ENCODE measurements around the gene ZMYND8.
"Not testable (repeated sequence)": the region's sequence is repeated elsewhere in the genome, so short reads cannot be mapped to it uniquely, and the experiment has no call there.

The ZMYND8 gene

DNA sequence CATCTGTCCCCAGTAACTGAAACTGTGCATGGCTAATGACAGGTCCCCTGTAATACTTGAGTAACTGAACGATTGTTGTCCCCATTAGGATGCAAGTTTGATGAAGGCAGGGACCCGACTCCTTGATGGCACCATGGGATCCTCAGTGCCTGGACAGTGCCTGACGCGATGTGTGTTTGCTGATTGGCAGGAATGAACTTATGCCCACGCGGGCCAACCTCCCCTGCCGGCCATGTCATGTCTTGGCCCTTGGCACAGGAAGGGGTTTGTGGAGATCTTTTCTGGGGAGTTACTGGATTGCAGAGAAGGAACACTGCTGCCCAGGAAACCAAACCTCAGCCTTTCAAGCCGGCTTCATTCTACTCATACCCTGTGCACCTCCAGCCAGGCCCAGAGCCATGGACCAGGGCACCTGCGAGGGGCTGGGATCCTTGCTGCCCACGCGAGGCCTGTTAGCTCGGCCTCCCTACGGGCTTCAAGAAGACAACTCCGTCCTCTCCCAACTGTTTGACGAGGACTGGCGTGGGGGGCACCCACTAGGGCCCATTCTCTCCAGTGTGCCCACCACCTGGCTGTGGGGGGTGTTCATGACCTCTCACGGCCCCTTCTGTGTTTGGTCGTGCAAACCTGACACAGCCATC, 147.8 kb downstream of the ZMYND8 start:
- Histone ChIP-seq H3K27ac (ENCODE audit: extremely low read depth, low read depth, low read length) (no peak overlapping the region), H3K9me3 (ENCODE audit: control insufficient read depth, insufficient read depth, low read depth, low read length) (no peaks in the 10 kb centered on the region), H3K4me3 (ENCODE audit: low read depth, low read length) (no peak overlapping the region), H3K4me1 (ENCODE audit: control insufficient read depth, insufficient read depth, low read length) (no peaks in the 10 kb centered on the region), H3K36me3 (ENCODE audit: control insufficient read depth in 2 of 2, insufficient read depth in 1 of 2, low read length in 2 of 2) (peaks cover 0 to 52% of the 10 kb centered on the region in 2 experiments; a peak in 1 of 3 replicates)
- CTCF ChIA-PET = interaction anchor here (6.6 kb wide), 1 partner anchor 176 kb away, joined by 36 read pairs; no protein-coding TSS in a partner anchor
- POLR2A ChIA-PET = no interaction called here
- TF ChIP-seq ZNF311 (tag by site-specific recombination; IDR thresholded peaks at IDR 0.05; ENCODE audit: borderline replicate concordance) = no peak
- no peak for TF ChIP-seq MEIS1 (CRISPR knock-in tag; IDR thresholded peaks at IDR 0.05; ENCODE audit: borderline replicate concordance)
- TF ChIP-seq GLI4 (tag by site-specific recombination; IDR thresholded peaks at IDR 0.05) = no peak
- TF ChIP-seq ZNF169 (tag by site-specific recombination; IDR thresholded peaks at IDR 0.05) = no peak
- no peak for TF ChIP-seq ZNF621 (tag by site-specific recombination; IDR thresholded peaks at IDR 0.05)
- no peak for TF ChIP-seq ZNF654 (tag by site-specific recombination; IDR thresholded peaks at IDR 0.05; ENCODE audit: low read depth)
- TF ChIP-seq ZNF776 (tag by site-specific recombination; IDR thresholded peaks at IDR 0.05; ENCODE audit: borderline replicate concordance) = no peak
- TF ChIP-seq ZNF518A (tag by site-specific recombination; conservative IDR thresholded peaks at IDR 0.05; ENCODE audit: low read depth) = no peak

DNA sequence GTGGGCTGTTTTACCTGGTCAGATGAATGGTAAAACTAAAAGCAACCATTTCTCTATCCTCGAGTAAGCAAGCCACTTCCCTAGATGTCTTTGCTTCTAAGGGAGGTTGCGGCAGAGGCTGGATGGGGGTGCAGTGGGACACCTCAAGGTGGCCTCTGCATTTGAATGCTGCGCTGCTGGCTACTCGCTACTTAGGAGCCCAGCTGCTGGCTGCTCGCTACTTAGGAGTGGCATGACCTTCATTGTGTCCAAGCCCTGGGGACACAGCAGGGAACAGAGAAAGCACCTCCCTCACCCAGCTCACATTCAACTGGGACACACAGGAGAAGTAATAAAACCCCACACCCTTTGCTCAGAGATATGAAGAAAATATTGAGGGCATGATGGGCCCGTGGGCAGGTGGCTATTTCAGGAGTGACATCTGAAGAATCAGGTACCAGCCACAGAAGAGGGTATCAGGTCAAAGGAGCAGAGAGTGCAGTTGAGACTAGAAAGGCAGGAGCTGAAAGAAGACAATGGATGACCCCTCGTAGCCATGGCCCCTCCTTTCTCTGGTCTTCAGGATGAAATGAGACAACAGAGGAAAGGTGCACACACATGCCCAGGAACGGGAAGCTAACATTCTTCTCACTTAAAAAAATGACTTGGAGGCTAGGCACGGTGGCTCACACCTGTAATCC, 149.4 kb downstream of the ZMYND8 start:
- TF ChIP-seq ZNF24 (tag by site-specific recombination; IDR thresholded peaks at IDR 0.05) (no peak), ZNF571 (tag by site-specific recombination; IDR thresholded peaks at IDR 0.05) (no peak)
- H3K4me3 ChIP-seq (ENCODE audit: low read depth, low read length) = no peak overlapping the region
- H3K27ac ChIP-seq (ENCODE audit: extremely low read depth, low read depth, low read length) = no peak overlapping the region
- POLR2A ChIA-PET = no interaction called here
- H3K36me3 ChIP-seq (ENCODE audit: control insufficient read depth in 2 of 2, insufficient read depth in 1 of 2, low read length in 2 of 2) = peaks cover 0 to 37% of the 10 kb centered on the region in 2 experiments; a peak in 1 of 3 replicates
- no peaks in the 10 kb centered on the region for H3K9me3 ChIP-seq (ENCODE audit: control insufficient read depth, insufficient read depth, low read depth, low read length)
- CTCF ChIA-PET = interaction anchor here (6.6 kb wide), 1 partner anchor 177 kb away, joined by 36 read pairs; no protein-coding TSS in a partner anchor
- H3K4me1 ChIP-seq (ENCODE audit: control insufficient read depth, insufficient read depth, low read length) = no peaks in the 10 kb centered on the region

DNA sequence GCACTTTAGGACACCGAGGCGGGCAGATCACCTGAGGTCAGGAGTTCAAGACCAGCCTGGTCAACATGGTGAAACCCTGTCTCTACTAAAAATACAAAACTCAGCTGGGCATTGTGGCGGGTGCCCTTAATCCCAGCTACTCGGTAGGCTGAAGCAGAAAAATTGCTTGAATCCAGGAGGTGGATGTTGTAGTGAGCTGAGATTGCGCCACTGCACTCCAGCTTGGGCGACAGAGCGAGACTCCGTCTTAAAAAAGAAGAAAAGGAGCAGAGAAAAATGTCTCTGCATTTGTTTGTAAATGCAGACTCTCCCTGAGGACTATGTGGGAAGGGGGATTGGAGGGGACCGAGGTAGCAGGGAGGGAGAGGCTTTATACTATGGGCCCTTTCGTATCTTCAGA, 149.9 kb downstream of the ZMYND8 start:
- CTCF ChIA-PET = interaction anchor here (1.1 to 6.6 kb wide), 4 partner anchors 8 to 178 kb away, joined by 3 to 36 read pairs (median 6); no protein-coding TSS in a partner anchor
- H3K4me3 ChIP-seq (ENCODE audit: low read depth, low read length); H3K9me3 ChIP-seq (ENCODE audit: control insufficient read depth, insufficient read depth, low read depth, low read length); H3K4me1 ChIP-seq (ENCODE audit: control insufficient read depth, insufficient read depth, low read length); H3K27ac ChIP-seq (ENCODE audit: extremely low read depth, low read depth, low read length); POLR2A ChIA-PET: not testable (repeated sequence)
- H3K36me3 ChIP-seq (ENCODE audit: control insufficient read depth in 2 of 2, insufficient read depth in 1 of 2, low read length in 2 of 2) = peaks cover 0 to 31% of the 10 kb centered on the region in 2 experiments; a peak in 1 of 3 replicates

DNA sequence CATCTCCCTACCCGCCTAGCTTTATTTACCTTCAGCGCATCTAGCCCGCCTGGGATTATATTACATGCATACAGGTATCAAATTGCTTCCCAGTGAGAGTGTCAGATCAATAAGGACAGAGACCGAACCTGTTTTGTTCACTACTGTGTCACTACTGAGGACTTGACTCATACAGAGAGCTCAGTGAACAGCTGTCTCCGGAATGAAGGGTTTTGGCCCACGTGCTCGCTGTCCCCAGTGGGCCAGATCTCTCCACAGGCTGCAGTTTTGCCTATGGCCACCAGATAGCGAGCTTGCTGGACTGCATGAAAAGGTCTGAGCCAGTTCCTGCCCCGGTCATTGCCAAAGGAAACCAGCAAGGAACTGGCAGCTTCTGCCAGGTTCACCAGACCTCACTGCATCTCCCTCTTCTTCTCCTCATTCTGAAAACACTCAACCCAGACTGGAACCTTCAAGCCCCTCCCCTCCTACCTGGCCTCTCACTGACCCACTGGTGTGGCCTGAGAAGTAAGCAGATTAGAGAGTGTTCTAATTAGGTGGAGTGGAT, 150.8 kb downstream of the ZMYND8 start:
- Histone ChIP-seq H3K4me3 (ENCODE audit: low read depth, low read length) (no peak overlapping the region), H3K9me3 (ENCODE audit: control insufficient read depth, insufficient read depth, low read depth, low read length) (no peaks in the 10 kb centered on the region), H3K4me1 (ENCODE audit: control insufficient read depth, insufficient read depth, low read length) (no peaks in the 10 kb centered on the region), H3K36me3 (ENCODE audit: control insufficient read depth in 2 of 2, insufficient read depth in 1 of 2, low read length in 2 of 2) (peaks cover 0 to 22% of the 10 kb centered on the region in 2 experiments; a peak in 1 of 3 replicates), H3K27ac (ENCODE audit: extremely low read depth, low read depth, low read length) (no peak overlapping the region)
- CTCF ChIA-PET = interaction anchor here (0.5 to 6.6 kb wide), 12 partner anchors 9 to 1415 kb away, joined by 3 to 36 read pairs (median 4); no protein-coding TSS in a partner anchor
- POLR2A ChIA-PET = interaction anchor here (0.5 to 1.2 kb wide), 2 partner anchors 178 to 1973 kb away, joined by 3 read pairs; no protein-coding TSS in a partner anchor
- TF ChIP-seq KLF10 (tag by site-specific recombination; IDR thresholded peaks at IDR 0.05) = no peak
- no peak for TF ChIP-seq ZNF184 (tag by site-specific recombination; IDR thresholded peaks at IDR 0.05)
- TF ChIP-seq PRDM6 (tag by site-specific recombination; IDR thresholded peaks at IDR 0.05) = no peak
- TF ChIP-seq ZNF138 (tag by site-specific recombination; IDR thresholded peaks at IDR 0.05; ENCODE audit: borderline replicate concordance) = no peak
- TF ChIP-seq SP3 (tag by site-specific recombination; IDR thresholded peaks at IDR 0.05) = no peak
- no peak for TF ChIP-seq ZEB2 (tag by site-specific recombination; IDR thresholded peaks at IDR 0.05)

Measured in HEK293 (cell line).